HL-60/S4 (cell line): ENCODE measurements around the gene NUP133.
"Not testable (repeated sequence)": the region's sequence is repeated elsewhere in the genome, so short reads cannot be mapped to it uniquely, and the experiment has no call there.

Source experiments
- in situ Hi-C: fragments of 300-500 bp; cut with MboI; formaldehyde crosslinking; loops from 2 replicates; pipeline ENCODE4 v1.14.3; 2022; ENCODE audit warnings: low sequenced_read_pairs

Gene NUP133

GRCh38 chr1:229425564-229426159, 82.5 kb downstream of the NUP133 start:
- in situ Hi-C loops = no loop called here

- in situ Hi-C loops = no loop called here
These were observed 87.4 kb downstream of the NUP133 start for GRCh38 chr1:229420765-229421164.

DNA sequence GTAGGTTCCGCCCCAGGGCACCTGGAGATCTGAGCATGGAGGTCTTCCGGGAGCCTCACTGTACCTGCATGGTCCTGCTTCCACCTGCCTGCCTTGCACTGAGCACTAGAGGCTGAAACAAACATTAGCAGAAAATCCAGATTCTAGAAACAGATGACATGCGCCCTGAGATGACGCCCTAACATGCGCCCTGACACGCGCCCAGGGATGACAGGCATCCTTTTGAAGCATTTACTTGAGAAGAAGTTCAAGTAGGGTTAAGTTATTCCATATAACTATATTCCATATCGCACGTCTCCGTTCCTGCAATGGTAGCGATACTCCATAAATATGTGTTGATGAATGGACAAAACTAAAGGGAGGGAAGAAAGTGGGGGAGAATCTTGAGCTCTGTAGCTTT, 87.9 kb downstream of the NUP133 start:
- in situ Hi-C loops = no loop called here

DNA sequence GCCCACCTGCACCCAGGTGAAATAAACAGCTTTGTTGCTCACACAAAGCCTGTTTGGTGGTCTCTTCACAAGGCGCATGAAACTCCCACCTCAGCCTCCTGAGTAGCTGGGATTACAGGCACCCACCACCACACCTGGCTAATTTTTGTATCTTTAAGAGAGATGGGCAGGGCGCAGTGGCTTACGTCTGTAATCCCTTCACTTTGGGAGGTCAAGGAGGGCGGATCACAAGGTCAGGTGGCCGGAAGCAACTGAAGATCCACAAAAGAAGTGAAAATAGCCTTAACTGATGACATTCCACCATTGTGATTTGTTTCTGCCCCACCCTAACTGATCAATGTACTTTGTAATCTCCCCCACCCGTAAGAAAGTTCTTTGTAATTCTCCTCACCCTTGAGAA, 89.6 kb downstream of the NUP133 start:
- in situ Hi-C loops = not testable (repeated sequence)

DNA sequence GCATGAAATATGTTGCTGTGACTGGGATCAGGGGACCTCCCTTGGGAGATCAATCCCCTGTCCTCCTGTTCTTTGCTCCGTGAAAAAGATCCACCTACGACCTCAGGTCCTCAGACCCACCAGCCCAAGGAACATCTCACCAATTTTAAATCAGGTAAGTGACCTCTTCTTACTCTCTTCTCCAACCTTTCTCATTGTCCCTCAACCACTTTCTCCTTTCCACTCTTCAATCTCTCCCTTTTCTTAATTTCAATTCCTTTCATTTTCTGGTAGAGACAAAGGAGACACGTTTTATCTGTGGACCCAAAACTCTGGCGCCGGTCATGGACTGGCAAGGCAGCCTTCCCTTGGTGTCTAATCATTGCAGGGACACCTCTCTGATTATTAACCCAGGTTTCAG, 95.3 kb downstream of the NUP133 start:
- in situ Hi-C loops = not testable (repeated sequence)

- in situ Hi-C loops = no loop called here
These were observed 96.1 kb downstream of the NUP133 start for GRCh38 chr1:229412056-229412455.

DNA sequence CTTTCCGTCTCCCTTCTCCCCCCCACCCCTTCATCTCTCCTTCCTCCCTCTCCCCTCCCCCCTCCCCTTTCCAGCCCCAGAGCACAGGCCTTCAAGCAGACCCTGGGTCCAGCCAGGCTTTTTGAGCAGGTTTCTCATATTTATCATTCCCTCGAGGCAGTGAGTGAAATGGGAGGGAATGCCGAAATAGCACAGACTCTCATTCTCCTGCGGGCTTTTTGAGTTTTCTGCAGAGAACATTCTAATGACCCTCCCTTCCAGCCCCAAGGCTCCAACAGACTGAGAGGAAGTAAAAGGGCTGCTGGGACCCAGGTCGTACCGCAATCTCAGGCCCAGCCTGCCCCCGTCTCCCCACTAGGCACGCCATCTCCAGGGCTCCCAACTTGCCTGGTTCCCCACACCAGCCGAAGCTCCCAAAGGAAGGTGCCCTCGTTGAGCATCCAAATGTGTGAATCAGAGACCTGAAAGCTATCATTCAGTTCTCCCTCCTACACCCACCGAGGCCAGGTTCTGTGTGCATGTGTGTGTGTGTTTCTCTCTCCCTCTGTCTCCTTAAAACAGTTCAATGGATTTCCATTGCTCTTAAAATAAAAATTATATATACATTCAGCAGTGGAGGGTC, 96.6 kb downstream of the NUP133 start:
- in situ Hi-C loops = no loop called here

GRCh38 chr1:229410692-229411433, 97.3 kb downstream of the NUP133 start:
- in situ Hi-C loops = no loop called here

GRCh38 chr1:229410370-229410691, 97.8 kb downstream of the NUP133 start:
- in situ Hi-C loops = no loop called here

DNA sequence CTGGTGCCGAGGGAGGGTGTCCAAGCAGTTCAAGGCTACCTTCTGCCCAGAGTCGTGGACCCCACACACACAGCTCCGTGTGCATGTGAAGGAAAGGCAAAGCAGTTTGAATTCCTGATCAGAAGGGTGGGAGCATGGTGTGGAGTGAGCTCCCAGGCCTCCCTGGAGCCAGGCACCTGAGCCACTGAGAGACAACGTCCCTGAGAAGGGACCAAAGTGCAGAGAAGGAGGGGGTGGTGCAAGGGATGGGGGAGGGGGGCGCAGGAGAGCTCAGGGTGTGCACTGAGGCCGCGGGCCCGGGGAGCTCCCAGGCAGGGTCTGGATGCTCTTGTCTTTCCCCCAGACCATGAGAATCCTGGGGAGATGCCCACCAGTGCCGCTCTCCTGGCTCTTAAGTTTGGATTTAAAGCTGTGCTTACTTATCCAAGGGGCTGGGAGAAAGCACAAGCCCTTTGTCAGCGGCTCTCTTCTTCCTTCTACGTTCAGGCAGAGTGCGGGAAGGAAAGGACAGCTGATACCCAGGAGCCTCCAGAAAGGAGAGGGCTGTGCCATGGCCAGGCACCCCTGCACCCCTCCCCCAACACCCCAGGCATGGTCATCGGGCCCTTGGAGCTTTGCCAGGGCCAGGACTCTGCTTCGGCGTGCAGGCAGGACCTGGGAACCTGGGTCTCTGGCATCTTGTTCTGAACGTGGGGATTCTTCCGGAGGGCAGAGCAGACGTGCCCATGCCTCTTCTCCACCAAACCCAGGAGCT, 98.3 kb downstream of the NUP133 start:
- in situ Hi-C loops = no loop called here

GRCh38 chr1:229408458-229409037, 99.6 kb downstream of the NUP133 start:
- in situ Hi-C loops = no loop called here

- in situ Hi-C loops = no loop called here
These were observed 100.7 kb downstream of the NUP133 start for GRCh38 chr1:229407206-229408026.

DNA sequence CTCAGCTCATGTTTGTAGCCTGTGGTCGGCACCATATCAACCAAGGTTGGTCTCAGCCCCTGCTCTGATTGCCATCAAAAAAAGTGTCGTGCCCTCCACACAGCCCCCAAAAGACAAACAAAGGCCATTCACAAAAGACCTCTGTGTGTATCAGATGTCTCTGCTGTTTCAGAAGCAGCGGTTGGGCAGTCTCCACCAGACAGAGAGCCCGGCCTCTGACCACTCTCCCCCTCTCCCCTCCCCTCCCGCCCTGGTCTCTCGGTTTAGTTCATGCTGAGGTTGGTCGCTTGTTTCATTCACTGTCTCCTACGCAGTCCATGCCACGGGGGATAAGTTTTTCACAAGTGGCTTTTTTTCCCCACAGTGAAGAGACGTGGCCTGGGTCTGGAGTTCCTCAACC, 101.3 kb downstream of the NUP133 start:
- in situ Hi-C loops = no loop called here

- in situ Hi-C loops = no loop called here
These were observed 104.6 kb downstream of the NUP133 start for GRCh38 chr1:229403573-229403972.

- in situ Hi-C loops = no loop called here
These were observed 105.1 kb downstream of the NUP133 start for GRCh38 chr1:229402993-229403392.

DNA sequence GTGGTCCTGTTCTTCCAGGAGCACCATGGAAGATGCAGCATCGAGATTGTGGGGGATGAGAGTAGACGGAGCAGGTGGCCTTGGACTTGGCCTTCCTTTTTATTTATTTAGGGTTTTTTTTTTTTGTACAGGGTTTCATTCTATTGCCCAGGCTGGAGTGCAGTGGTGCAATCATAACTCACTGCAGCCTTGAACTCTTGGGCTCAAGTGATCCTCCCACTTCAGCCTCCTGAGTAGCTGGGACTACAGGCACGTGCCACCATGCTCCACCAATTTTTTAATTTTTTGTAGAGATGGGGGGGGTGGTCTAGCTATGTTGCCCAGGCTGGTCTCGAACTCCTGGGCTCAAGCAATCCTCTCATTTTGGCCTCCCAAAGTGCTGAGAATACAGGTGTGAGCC, 105.8 kb downstream of the NUP133 start:
- in situ Hi-C loops = not testable (repeated sequence)

DNA sequence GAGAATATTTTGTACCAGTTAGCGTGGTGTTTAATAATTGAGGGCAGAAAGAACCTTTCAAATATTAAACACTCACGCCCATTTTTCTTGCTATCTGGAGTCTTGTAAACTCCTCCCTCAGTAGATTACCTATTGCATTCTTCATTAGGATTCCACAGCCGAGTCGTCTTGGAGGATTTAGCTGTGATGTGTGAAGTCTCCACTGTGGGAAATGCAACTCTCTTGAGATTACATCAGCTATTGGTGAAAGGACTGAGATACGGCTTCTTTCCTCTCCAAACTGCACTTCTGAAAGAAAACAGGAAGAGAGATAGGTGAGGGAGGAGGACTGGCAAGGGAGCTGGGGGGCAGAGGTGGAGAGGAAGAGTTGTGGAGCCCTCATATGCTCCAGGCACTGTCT, 110.4 kb downstream of the NUP133 start:
- in situ Hi-C loops = no loop called here

- in situ Hi-C loops = no loop called here
These were observed 111.4 kb downstream of the NUP133 start for GRCh38 chr1:229396585-229397206.

DNA sequence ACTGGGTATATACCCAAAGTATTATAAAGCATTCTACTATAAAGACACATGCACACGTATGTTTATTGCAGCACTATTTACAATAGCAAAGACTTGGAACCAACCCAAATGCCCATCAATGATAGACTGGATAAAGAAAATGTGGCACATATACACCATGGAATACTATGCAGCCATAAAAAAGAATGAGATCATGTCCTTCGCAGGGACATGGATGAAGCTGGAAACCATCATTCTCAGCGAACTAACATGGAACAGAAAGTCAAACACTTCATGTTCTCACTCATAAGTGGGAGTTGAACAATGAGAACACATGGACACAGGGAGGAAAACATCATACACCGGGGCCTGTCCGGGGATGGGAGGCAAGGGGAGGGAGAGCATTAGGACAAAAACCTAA, 113.6 kb downstream of the NUP133 start:
- in situ Hi-C loops = not testable (repeated sequence)

- in situ Hi-C loops = no loop called here
These were observed 115.2 kb downstream of the NUP133 start for GRCh38 chr1:229392936-229393335.
